K562 (cell line): Measurements from ENCODE around the gene RRM2. TPM values are rescaled to one million over a fixed set of nuclear protein-coding genes. Genes with fewer than 3 reads are reported as not detected.

Source experiments
- CXXC5 ChIP-seq: fragments of 250-450 bp; sonication (Bioruptor Pico); IDR thresholded peaks from 2 replicates; pipeline ENCODE4 v1.8.0; 2022; ENCODE audit warnings: inconsistent platforms, mild to moderate bottlenecking, moderate library complexity
- FOXA3 ChIP-seq, 2 experiments: fragments of 450-650 bp in 1 of 2; sonication (generic) in 1 of 2; formaldehyde crosslinking; IDR thresholded peaks in 1 of 2; conservative IDR thresholded peaks in 1 of 2; 2 replicates each; pipeline versions ENCODE4 v1.4.0 to v1.8.0; 2020 to 2022; ENCODE audit warnings: mild to moderate bottlenecking in 2 of 2, missing genetic modification reagents in 1 of 2
- GABPA ChIP-seq: fragments of 200-800 bp; sonication (Bioruptor generic); conservative IDR thresholded peaks from 2 replicates; pipeline ENCODE4 v1.6.1; 2016; ENCODE audit warnings: low read depth, missing genetic modification characterization, missing compliant biosample characterization
- NFIX ChIP-seq: fragments of 250-450 bp; sonication (Bioruptor Pico); IDR thresholded peaks from 2 replicates; pipeline ENCODE4 v1.4.0; 2020; ENCODE audit warnings: low read depth, mild to moderate bottlenecking, moderate library complexity
- PCBP1 ChIP-seq: fragments of 200-400 bp; formaldehyde crosslinking; IDR thresholded peaks from 2 replicates; pipeline ENCODE4 v1.6.1; 2018; ENCODE audit warnings: mild to moderate bottlenecking, low read depth, low read length; ENCODE audit not compliant: poor library complexity, severe bottlenecking
- TAF15 ChIP-seq: fragments of 200-400 bp; formaldehyde crosslinking; IDR thresholded peaks from 2 replicates; pipeline ENCODE4 v1.6.1; 2017; ENCODE audit warnings: mild to moderate bottlenecking, low read depth, low read length, moderate library complexity
- ZBTB7A ChIP-seq: IDR thresholded peaks from 2 replicates; pipeline ENCODE4 v1.6.1; 2011; ENCODE audit warnings: low read depth, mild to moderate bottlenecking, low read length, moderate library complexity, borderline replicate concordance; ENCODE audit not compliant: control insufficient read depth
- ZNF146 ChIP-seq: IDR thresholded peaks from one replicate; pipeline ENCODE4 v1.6.1; 2018; ENCODE audit warnings: missing compliant biosample characterization; ENCODE audit not compliant: unreplicated experiment
- ZNF253 ChIP-seq: fragments of 250-450 bp; sonication (Bioruptor Pico); conservative IDR thresholded peaks from 2 replicates; pipeline ENCODE4 v1.6.1; 2021; ENCODE audit warnings: mild to moderate bottlenecking
- polyA plus RNA-seq, 8 experiments: library from polyadenylated mRNA; depleted of rRNA in 4 of 8; stranded (reverse) in 5 of 8; unstranded in 3 of 8; fragments of >200 nt; fragmentation: Nextera tagmentation in 2 of 8; fragmentation: Illumina TruSeq in 1 of 8; extraction: Ambion mirVana in 2 of 8; extraction: Trizol in 1 of 8; gene quantifications; 2 replicates each; pipeline versions ENCODE4 v1.2.1 to v1.2.3, GENCODE V29; 2011 to 2014; ENCODE audit warnings: inconsistent platforms in 1 of 8, missing spikeins in 1 of 8
- total RNA-seq, 7 experiments: library from RNA; depleted of rRNA in 6 of 7; stranded (reverse); fragments of >200 nt in 6 of 7; fragmentation: Illumina TruSeq in 2 of 7; extraction: Trizol in 2 of 7; gene quantifications; 2 replicates each; pipeline versions ENCODE4 v1.2.1 to v1.2.3, GENCODE V29; 2011 to 2021; ENCODE audit warnings: low replicate concordance in 1 of 7
- TF ChIP-seq, protein P1 (sequence below), 2 experiments: fragments of 450-650 bp in 1 of 2; sonication (generic) in 1 of 2; formaldehyde crosslinking in 1 of 2; IDR thresholded peaks; 2 replicates each; pipeline versions ENCODE4 v1.7.1 to v1.9.0; 2016 to 2022; ENCODE audit warnings: inconsistent platforms in 1 of 2, mild to moderate bottlenecking in 1 of 2, missing genetic modification reagents in 1 of 2
- TF ChIP-seq, protein P2 (sequence below), 2 experiments: fragments of 450-650 bp; conservative IDR thresholded peaks; 2 replicates each; pipeline ENCODE4 v1.6.1; 2017; ENCODE audit warnings: mild to moderate bottlenecking in 2 of 2, moderate library complexity in 2 of 2
- TF ChIP-seq, protein P3 (sequence below): fragments of 450-650 bp; formaldehyde crosslinking; IDR thresholded peaks from 2 replicates; pipeline ENCODE4 v1.4.0; 2022; ENCODE audit warnings: mild to moderate bottlenecking, moderate library complexity
- TF ChIP-seq, protein P4 (sequence below): sonication (generic); formaldehyde crosslinking; IDR thresholded peaks from 2 replicates; pipeline ENCODE4 v1.8.0; 2022; ENCODE audit warnings: missing genetic modification reagents, mild to moderate bottlenecking, moderate library complexity, borderline replicate concordance

The RRM2 gene
- total and polyA plus RNA-seq, 9 of the 15 experiments (the other 6 are each of a cell fraction or from before 2014, with no cell fraction given) = 50.1 to 244 (median 128) TPM

DNA sequence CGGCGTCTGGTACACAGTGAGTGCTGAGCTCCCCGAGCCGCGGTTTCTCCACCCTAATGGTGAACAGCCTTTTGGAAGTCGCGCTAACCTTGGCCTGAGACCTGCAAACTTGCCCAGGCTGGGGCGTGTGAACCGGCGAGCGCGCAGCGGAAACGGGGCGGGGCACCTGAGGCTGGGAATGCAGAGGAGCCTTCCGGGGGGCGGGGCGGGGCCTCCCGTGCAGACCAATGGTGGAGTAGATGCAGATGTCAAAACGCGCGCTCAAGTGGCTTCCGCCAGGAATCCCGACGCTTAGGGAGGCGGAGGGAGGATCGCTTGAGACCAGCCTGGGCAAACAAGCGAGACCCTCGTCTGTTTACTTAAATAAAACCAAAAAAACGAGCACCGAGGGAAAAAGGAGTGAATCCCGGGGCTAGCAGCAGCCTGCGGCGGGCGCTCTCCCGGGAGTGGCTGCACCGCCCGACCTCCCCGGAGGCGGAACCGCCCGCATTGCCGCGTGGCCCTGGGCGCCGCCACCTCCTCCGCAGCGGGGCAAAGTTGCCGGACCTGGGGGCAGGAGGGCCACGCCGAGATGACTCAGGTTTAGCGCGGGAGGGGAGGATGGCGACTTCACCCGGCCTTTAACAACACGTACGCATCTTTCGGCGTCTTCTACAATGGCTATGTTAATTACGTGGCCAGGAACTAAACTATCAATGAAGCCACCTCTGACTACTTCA lies 2.2 kb upstream of the RRM2 start (continued):
- TF ChIP-seq, protein P1, sequence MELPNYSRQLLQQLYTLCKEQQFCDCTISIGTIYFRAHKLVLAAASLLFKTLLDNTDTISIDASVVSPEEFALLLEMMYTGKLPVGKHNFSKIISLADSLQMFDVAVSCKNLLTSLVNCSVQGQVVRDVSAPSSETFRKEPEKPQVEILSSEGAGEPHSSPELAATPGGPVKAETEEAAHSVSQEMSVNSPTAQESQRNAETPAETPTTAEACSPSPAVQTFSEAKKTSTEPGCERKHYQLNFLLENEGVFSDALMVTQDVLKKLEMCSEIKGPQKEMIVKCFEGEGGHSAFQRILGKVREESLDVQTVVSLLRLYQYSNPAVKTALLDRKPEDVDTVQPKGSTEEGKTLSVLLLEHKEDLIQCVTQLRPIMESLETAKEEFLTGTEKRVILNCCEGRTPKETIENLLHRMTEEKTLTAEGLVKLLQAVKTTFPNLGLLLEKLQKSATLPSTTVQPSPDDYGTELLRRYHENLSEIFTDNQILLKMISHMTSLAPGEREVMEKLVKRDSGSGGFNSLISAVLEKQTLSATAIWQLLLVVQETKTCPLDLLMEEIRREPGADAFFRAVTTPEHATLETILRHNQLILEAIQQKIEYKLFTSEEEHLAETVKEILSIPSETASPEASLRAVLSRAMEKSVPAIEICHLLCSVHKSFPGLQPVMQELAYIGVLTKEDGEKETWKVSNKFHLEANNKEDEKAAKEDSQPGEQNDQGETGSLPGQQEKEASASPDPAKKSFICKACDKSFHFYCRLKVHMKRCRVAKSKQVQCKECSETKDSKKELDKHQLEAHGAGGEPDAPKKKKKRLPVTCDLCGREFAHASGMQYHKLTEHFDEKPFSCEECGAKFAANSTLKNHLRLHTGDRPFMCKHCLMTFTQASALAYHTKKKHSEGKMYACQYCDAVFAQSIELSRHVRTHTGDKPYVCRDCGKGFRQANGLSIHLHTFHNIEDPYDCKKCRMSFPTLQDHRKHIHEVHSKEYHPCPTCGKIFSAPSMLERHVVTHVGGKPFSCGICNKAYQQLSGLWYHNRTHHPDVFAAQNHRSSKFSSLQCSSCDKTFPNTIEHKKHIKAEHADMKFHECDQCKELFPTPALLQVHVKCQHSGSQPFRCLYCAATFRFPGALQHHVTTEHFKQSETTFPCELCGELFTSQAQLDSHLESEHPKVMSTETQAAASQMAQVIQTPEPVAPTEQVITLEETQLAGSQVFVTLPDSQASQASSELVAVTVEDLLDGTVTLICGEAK (IDR thresholded peaks at IDR 0.05) = peak; percentile 77
- TF ChIP-seq, protein P1 (CRISPR knock-in tag; IDR thresholded peaks at IDR 0.05) = no peak
- TF ChIP-seq, protein P2, sequence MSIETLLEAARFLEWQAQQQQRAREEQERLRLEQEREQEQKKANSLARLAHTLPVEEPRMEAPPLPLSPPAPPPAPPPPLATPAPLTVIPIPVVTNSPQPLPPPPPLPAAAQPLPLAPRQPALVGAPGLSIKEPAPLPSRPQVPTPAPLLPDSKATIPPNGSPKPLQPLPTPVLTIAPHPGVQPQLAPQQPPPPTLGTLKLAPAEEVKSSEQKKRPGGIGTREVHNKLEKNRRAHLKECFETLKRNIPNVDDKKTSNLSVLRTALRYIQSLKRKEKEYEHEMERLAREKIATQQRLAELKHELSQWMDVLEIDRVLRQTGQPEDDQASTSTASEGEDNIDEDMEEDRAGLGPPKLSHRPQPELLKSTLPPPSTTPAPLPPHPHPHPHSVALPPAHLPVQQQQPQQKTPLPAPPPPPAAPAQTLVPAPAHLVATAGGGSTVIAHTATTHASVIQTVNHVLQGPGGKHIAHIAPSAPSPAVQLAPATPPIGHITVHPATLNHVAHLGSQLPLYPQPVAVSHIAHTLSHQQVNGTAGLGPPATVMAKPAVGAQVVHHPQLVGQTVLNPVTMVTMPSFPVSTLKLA (conservative IDR thresholded peaks at IDR 0.05) = peak; percentile 97 to 99
- TF ChIP-seq ZNF146 = no peak
- 0 out of 4 replicates have a peak, but pooled peaks of 1 of the 2 experiments have one; percentile 21 for TF ChIP-seq FOXA3 (CRISPR knock-in tag; conservative IDR thresholded peaks at IDR 0.05 in 1 of 2, IDR thresholded peaks at IDR 0.05 in 1 of 2)
- TF ChIP-seq PCBP1 = peak; percentile 74
- TF ChIP-seq, protein P3, sequence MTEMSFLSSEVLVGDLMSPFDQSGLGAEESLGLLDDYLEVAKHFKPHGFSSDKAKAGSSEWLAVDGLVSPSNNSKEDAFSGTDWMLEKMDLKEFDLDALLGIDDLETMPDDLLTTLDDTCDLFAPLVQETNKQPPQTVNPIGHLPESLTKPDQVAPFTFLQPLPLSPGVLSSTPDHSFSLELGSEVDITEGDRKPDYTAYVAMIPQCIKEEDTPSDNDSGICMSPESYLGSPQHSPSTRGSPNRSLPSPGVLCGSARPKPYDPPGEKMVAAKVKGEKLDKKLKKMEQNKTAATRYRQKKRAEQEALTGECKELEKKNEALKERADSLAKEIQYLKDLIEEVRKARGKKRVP = no peak
- no peak for TF ChIP-seq ZNF253
- TF ChIP-seq GABPA (tag) = peak; percentile 90
- TF ChIP-seq ZBTB7A = no peak; the same call in 1 of the 2 replicates
- TF ChIP-seq, protein P4, sequence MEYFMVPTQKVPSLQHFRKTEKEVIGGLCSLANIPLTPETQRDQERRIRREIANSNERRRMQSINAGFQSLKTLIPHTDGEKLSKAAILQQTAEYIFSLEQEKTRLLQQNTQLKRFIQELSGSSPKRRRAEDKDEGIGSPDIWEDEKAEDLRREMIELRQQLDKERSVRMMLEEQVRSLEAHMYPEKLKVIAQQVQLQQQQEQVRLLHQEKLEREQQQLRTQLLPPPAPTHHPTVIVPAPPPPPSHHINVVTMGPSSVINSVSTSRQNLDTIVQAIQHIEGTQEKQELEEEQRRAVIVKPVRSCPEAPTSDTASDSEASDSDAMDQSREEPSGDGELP (CRISPR knock-in tag) = peak; percentile 77; the same call in 1 of the 2 replicates
- no peak for TF ChIP-seq TAF15
- peak; percentile 89 for TF ChIP-seq CXXC5 (CRISPR knock-in tag)
- no peak for TF ChIP-seq NFIX (CRISPR knock-in tag)
